CD4-positive, alpha-beta T cell (primary cell): ENCODE measurements around the gene OPN3. TPM values are rescaled to one million over a fixed set of nuclear protein-coding genes. Genes with fewer than 3 reads are reported as not detected.

ENCODE experiments used
- ATAC-seq: fragments of 200-7000 bp; cut with Tn5 transposase; one replicate; pipeline ENCODE4 v1.10.0; 2022; ENCODE audit warnings: mild to moderate bottlenecking; ENCODE audit not compliant: poor library complexity
- CTCF ChIA-PET: fragments of 350-600 bp; sonication (Branson Sonifier 250); formaldehyde crosslinking; loops from one replicate; lab custom pipeline; 2021; ENCODE audit warnings: antibody characterized with exemption, inconsistent platforms; lab: Charles Lee
- POLR2A ChIA-PET: fragments of 350-600 bp; sonication (Branson Sonifier 250); formaldehyde crosslinking; loops from one replicate; lab custom pipeline; 2021; ENCODE audit warnings: antibody characterized with exemption, inconsistent platforms; lab: Charles Lee
- DNase-seq, 14 experiments: peaks; one replicate each; pipeline ENCODE4 v3.0.0-alpha.2; 2013 to 2020; ENCODE audit warnings: mixed read lengths in 2 of 14
- H3K27ac ChIP-seq, 2 donors: one replicate each; pipeline versions ENCODE4 v1.5.1 to v1.7.0; 2013; ENCODE audit warnings: low read length in 2 of 2, low read depth in 1 of 2, mild to moderate bottlenecking in 1 of 2
- H3K27me3 ChIP-seq, 2 experiments: 1 replicate in 1 of 2; 2 replicates in 1 of 2; pipeline versions ENCODE4 v1.6.1 to v1.7.0; 2013; ENCODE audit warnings: low read length in 2 of 2, control low read depth in 1 of 2, mild to moderate bottlenecking in 1 of 2, moderate library complexity in 1 of 2; ENCODE audit not compliant: insufficient read depth in 2 of 2, control insufficient read depth in 1 of 2
- H3K36me3 ChIP-seq: one replicate; pipeline ENCODE4 v1.6.1; 2013; ENCODE audit warnings: low read length, control low read depth; ENCODE audit not compliant: insufficient read depth
- H3K4me1 ChIP-seq: one replicate; pipeline ENCODE4 v1.6.1; 2013; ENCODE audit warnings: low read length, control low read depth; ENCODE audit not compliant: insufficient read depth
- H3K4me3 ChIP-seq: one replicate; pipeline ENCODE4 v1.5.1; 2013; ENCODE audit warnings: mild to moderate bottlenecking, low read length, moderate library complexity
- H3K9me3 ChIP-seq, 2 experiments: 1 replicate in 1 of 2; 2 replicates in 1 of 2; pipeline versions ENCODE4 v1.6.1 to v1.7.0; 2013; ENCODE audit warnings: low read length in 2 of 2, mild to moderate bottlenecking in 2 of 2, control low read depth in 1 of 2, moderate library complexity in 1 of 2; ENCODE audit not compliant: control insufficient read depth in 1 of 2, insufficient read depth in 1 of 2
- H3K27ac Mint-ChIP-seq: one replicate; pipeline ENCODE4 v1.8.0; 2020; ENCODE audit warnings: mixed read lengths
- H3K27me3 Mint-ChIP-seq: one replicate; pipeline ENCODE4 v1.8.0; 2021; ENCODE audit warnings: mixed read lengths
- H3K36me3 Mint-ChIP-seq: one replicate; pipeline ENCODE4 v1.8.0; 2021; ENCODE audit warnings: low read depth, mixed read lengths
- H3K4me1 Mint-ChIP-seq: one replicate; pipeline ENCODE4 v1.8.0; 2021; ENCODE audit warnings: low read depth, mixed read lengths
- H3K4me3 Mint-ChIP-seq: one replicate; pipeline ENCODE4 v1.8.0; 2020; ENCODE audit warnings: mild to moderate bottlenecking, mixed read lengths
- H3K9me3 Mint-ChIP-seq: one replicate; pipeline ENCODE4 v1.8.0; 2020; ENCODE audit warnings: mixed read lengths
- CTCF ChIP-seq: fragments of 200-600 bp; IDR thresholded peaks from one replicate; pipeline ENCODE4 v1.8.0; 2022; ENCODE audit warnings: antibody characterized with exemption, mild to moderate bottlenecking
- intact Hi-C, 2 experiments: fragments of 100-400 bp; cut with DNase I in 1 of 2; cut with micrococcal nuclease in 1 of 2; formaldehyde crosslinking; loops; one replicate each; pipeline versions ENCODE4 v1.15.1 to v1.9.0; 2023 to 2025; cut with DNase I, micrococcal nuclease
- total RNA-seq, 174 experiments: library from RNA in 2 of 174; stranded (reverse) in 2 of 174; gene quantifications; one replicate each; pipeline ENCODE4 v1.2.3 and lab custom pipeline; 2021 to 2026

Gene OPN3
- total RNA-seq, 2 experiments from 2014 or later, result 1.9 to 2.3 TPM

GRCh38 chr1:241646201-241646600 is 6.0 kb upstream of the OPN3 start:
- H3K9me3 Mint-ChIP-seq, result peaks cover 5% of the 10 kb centered on the region
- H3K4me1 ChIP-seq, result no peaks in the 10 kb centered on the region
- CTCF ChIA-PET, result no interaction called here

GRCh38 chr1:241645199-241645598 is 5.0 kb upstream of the OPN3 start:
- intact Hi-C loops, result no loop called here
- ChIA-PET POLR2A (interaction anchor here (0.6 kb wide), 1 partner anchor 99 kb away, joined by 3 read pairs; no protein-coding TSS in a partner anchor), CTCF (no interaction called here)
- H3K4me1 ChIP-seq, result peaks cover 6% of the 10 kb centered on the region
- H3K27ac ChIP-seq, result no peak overlapping the region
- Mint-ChIP-seq H3K9me3 (peaks cover 5% of the 10 kb centered on the region), H3K4me3 (no peak overlapping the region), H3K4me1 (peaks cover 7% of the 10 kb centered on the region), H3K27ac (no peak overlapping the region), H3K36me3 (no peaks in the 10 kb centered on the region), H3K27me3 (no peaks in the 10 kb centered on the region)
- ATAC-seq (no peak), DNase-seq (no peak)
- H3K9me3 ChIP-seq, result no peaks in the 10 kb centered on the region
- H3K27me3 ChIP-seq, result no peaks in the 10 kb centered on the region
- TF ChIP-seq CTCF, result no peak
- no peaks in the 10 kb centered on the region for H3K36me3 ChIP-seq
- H3K4me3 ChIP-seq, result no peak overlapping the region

More at GRCh38 chr1:241646201-241646600, 6.0 kb upstream of the OPN3 start:
- Mint-ChIP-seq H3K4me3 (no peak overlapping the region), H3K4me1 (no peaks in the 10 kb centered on the region), H3K36me3 (no peaks in the 10 kb centered on the region), H3K27me3 (no peaks in the 10 kb centered on the region), H3K27ac (no peak overlapping the region)
- Histone ChIP-seq H3K36me3 (no peaks in the 10 kb centered on the region), H3K27me3 (no peaks in the 10 kb centered on the region), H3K27ac (no peak overlapping the region), H3K9me3 (no peaks in the 10 kb centered on the region), H3K4me3 (no peak overlapping the region)
- intact Hi-C loops, result no loop called here
- no peak for ATAC-seq
- TF ChIP-seq CTCF, result no peak
- POLR2A ChIA-PET, result interaction anchor here (0.7 kb wide), 1 partner anchor 131 kb away, joined by 3 read pairs; no protein-coding TSS in a partner anchor
- no peak for DNase-seq

- H3K27me3 ChIP-seq, result no peaks in the 10 kb centered on the region
- no peak overlapping the region for H3K4me3 ChIP-seq
- DNase-seq, result no peak
- no peak overlapping the region for H3K4me3 Mint-ChIP-seq
- H3K27ac ChIP-seq, result no peak overlapping the region
- no peaks in the 10 kb centered on the region for H3K36me3 ChIP-seq
- POLR2A ChIA-PET, result no interaction called here
- no peaks in the 10 kb centered on the region for H3K9me3 ChIP-seq
- intact Hi-C loops, result loop anchor here (5.0 kb wide), 2 partner anchors 33 to 127 kb away; partner anchors contain the start of gene FH (in 1 of the 2)
- CTCF ChIA-PET, result no interaction called here
- no peak for TF ChIP-seq CTCF
- no peak overlapping the region for H3K27ac Mint-ChIP-seq
- peaks cover 9% of the 10 kb centered on the region for H3K4me1 ChIP-seq
- no peak for ATAC-seq
- H3K9me3 Mint-ChIP-seq, result peaks cover 5% of the 10 kb centered on the region
- H3K27me3 Mint-ChIP-seq, result no peaks in the 10 kb centered on the region
- H3K36me3 Mint-ChIP-seq, result no peaks in the 10 kb centered on the region
- H3K4me1 Mint-ChIP-seq, result peaks cover 9% of the 10 kb centered on the region
Observed at GRCh38 chr1:241644259-241644658, 4.1 kb upstream of the OPN3 start.
